ENCODE results near the gene SLC29A4. TPM values are rescaled to one million over a fixed set of nuclear protein-coding genes. Genes with fewer than 3 reads are reported as not detected.
A peak's percentile ranks its signal among the peaks of the same experiment; 100 is the strongest.

Gene SLC29A4
- total RNA-seq, 6 donors from 2014 or later, result 0.39 to 10.5 (median 1.4) TPM

GRCh38 chr7:5350600-5351385, 68.0 kb downstream of the SLC29A4 start:
- ATAC-seq (ENCODE audit: low FRiP score in 2 of 2) (no peak), DNase-seq (no peak)
- H3K4me1 ChIP-seq, result peaks cover 11 to 22% (median 13%) of the 10 kb centered on the region in 4 donors
- H3K27ac ChIP-seq, result no peak overlapping the region
- no peak overlapping the region for H3K4me3 ChIP-seq
- 89 to 94% methylated on average over 22 to 23 of the region's 23 CpGs for WGBS, 2 donors
- peaks cover 10 to 88% (median 73%) of the 10 kb centered on the region in 4 donors for H3K36me3 ChIP-seq
- no peak for TF ChIP-seq POLR2A (IDR thresholded peaks at IDR 0.05)
- TF ChIP-seq POLR2AphosphoS5 (IDR thresholded peaks at IDR 0.05), result no peak
- TF ChIP-seq EP300 (IDR thresholded peaks at IDR 0.05), result no peak
- no peak for TF ChIP-seq CTCF (IDR thresholded peaks at IDR 0.05)
- H3K27me3 ChIP-seq, result no peaks in the 10 kb centered on the region
- H3K9me3 ChIP-seq, result no peaks in the 10 kb centered on the region

GRCh38 chr7:5351507-5352265, 68.9 kb downstream of the SLC29A4 start:
- TF ChIP-seq POLR2A (IDR thresholded peaks at IDR 0.05) (no peak), POLR2AphosphoS5 (IDR thresholded peaks at IDR 0.05) (no peak), EP300 (IDR thresholded peaks at IDR 0.05) (no peak), CTCF (IDR thresholded peaks at IDR 0.05) (no peak)
- Histone ChIP-seq H3K4me3 (no peak overlapping the region), H3K4me1 (peaks cover 11 to 22% (median 14%) of the 10 kb centered on the region in 4 donors), H3K36me3 (peaks cover 15 to 88% (median 74%) of the 10 kb centered on the region in 4 donors), H3K27me3 (no peaks in the 10 kb centered on the region), H3K9me3 (no peaks in the 10 kb centered on the region), H3K27ac (no peak overlapping the region)
- ATAC-seq (ENCODE audit: low FRiP score in 2 of 2), result no peak
- WGBS, 2 donors, result 95% methylated on average over 31 to 35 of the region's 35 CpGs
- DNase-seq, result peak in 1 of 2 donors; percentile 47

GRCh38 chr7:5352440-5353010, 69.8 kb downstream of the SLC29A4 start:
- 92 to 95% methylated on average over 17 to 19 of the region's 19 CpGs for WGBS, 2 donors
- no peak for DNase-seq
- ATAC-seq (ENCODE audit: low FRiP score in 2 of 2), result no peak

More at GRCh38 chr7:5352440-5353010, 69.8 kb downstream of the SLC29A4 start:
- Histone ChIP-seq H3K4me1 (peaks cover 11 to 24% (median 17%) of the 10 kb centered on the region in 4 donors), H3K27ac (no peak overlapping the region), H3K4me3 (no peak overlapping the region), H3K36me3 (peaks cover 22 to 92% (median 80%) of the 10 kb centered on the region in 4 donors), H3K9me3 (no peaks in the 10 kb centered on the region), H3K27me3 (no peaks in the 10 kb centered on the region)
- TF ChIP-seq CTCF (IDR thresholded peaks at IDR 0.05) (no peak), EP300 (IDR thresholded peaks at IDR 0.05) (no peak), POLR2A (IDR thresholded peaks at IDR 0.05) (no peak), POLR2AphosphoS5 (IDR thresholded peaks at IDR 0.05) (no peak)
